Lower leg skin (tissue), 4 donors: ENCODE measurements around the gene TDRD6. TPM values are rescaled to one million over a fixed set of nuclear protein-coding genes. Genes with fewer than 3 reads are reported as not detected.

ENCODE experiments used
- DNase-seq, 2 donors: peaks; one replicate each; pipeline ENCODE4 v3.0.0-alpha.2; 2019; ENCODE audit warnings: low spot score in 2 of 2
- H3K4me3 ChIP-seq: fragments of 200-600 bp; sonication (generic); 2 replicates; pipeline ENCODE4 v1.5.1; 2017; ENCODE audit warnings: mild to moderate bottlenecking, low read depth; ENCODE audit not compliant: poor library complexity, severe bottlenecking
- POLR2A ChIP-seq, 2 donors: fragments of 450-650 bp; IDR thresholded peaks; one replicate each; pipeline ENCODE4 v1.6.1; 2016 to 2017; ENCODE audit warnings: antibody characterized with exemption in 2 of 2, mild to moderate bottlenecking in 1 of 2, moderate library complexity in 1 of 2
- WGBS, 2 donors: methylation state at CpG; one replicate each; pipeline ENCODE4 v1.1.5; 2018; 5-methylcytosine and 5-hydroxymethylcytosine counted together
- intact Hi-C: fragments of 100-400 bp; cut with DNase I; formaldehyde crosslinking; loops from one replicate; pipeline ENCODE4 v1.15.0; 2023; ENCODE audit warnings: low total_unique reads
- total RNA-seq, 4 donors: library from RNA; depleted of rRNA; stranded (reverse); fragments of >200 nt; gene quantifications; one replicate each; pipeline ENCODE4 v1.1.0, GENCODE V29; 2016
- TF ChIP-seq, protein P1 (sequence below), 3 donors: fragments of 450-650 bp; IDR thresholded peaks; one replicate each; pipeline ENCODE4 v1.5.1; 2016; ENCODE audit warnings: antibody characterized with exemption in 3 of 3, mild to moderate bottlenecking in 3 of 3, moderate library complexity in 2 of 3

The TDRD6 gene
- total RNA-seq, 4 donors from 2014 or later = 0.21 to 0.59 (median 0.32) TPM

DNA sequence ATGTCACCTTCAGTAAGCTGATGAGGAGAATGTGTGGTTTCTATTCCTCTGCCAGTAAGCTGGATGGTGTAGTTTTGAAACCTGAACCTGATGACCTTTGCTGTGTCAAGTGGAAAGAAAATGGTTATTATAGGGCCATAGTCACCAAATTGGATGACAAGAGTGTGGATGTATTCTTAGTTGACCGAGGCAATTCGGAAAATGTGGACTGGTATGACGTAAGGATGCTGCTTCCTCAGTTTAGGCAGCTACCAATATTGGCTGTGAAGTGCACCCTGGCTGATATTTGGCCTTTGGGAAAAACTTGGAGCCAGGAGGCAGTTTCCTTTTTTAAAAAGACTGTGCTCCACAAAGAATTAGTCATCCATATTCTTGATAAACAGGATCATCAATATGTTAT lies 2.0 kb downstream of the TDRD6 start:
- 67 to 73% methylated on average over 3 of the region's 3 CpGs for WGBS, 2 donors
- intact Hi-C loops = no loop called here
- H3K4me3 ChIP-seq = no peak overlapping the region
- TF ChIP-seq, protein P1, sequence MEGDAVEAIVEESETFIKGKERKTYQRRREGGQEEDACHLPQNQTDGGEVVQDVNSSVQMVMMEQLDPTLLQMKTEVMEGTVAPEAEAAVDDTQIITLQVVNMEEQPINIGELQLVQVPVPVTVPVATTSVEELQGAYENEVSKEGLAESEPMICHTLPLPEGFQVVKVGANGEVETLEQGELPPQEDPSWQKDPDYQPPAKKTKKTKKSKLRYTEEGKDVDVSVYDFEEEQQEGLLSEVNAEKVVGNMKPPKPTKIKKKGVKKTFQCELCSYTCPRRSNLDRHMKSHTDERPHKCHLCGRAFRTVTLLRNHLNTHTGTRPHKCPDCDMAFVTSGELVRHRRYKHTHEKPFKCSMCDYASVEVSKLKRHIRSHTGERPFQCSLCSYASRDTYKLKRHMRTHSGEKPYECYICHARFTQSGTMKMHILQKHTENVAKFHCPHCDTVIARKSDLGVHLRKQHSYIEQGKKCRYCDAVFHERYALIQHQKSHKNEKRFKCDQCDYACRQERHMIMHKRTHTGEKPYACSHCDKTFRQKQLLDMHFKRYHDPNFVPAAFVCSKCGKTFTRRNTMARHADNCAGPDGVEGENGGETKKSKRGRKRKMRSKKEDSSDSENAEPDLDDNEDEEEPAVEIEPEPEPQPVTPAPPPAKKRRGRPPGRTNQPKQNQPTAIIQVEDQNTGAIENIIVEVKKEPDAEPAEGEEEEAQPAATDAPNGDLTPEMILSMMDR (IDR thresholded peaks at IDR 0.05) = no peak
- TF ChIP-seq POLR2A (IDR thresholded peaks at IDR 0.05) = no peak
- DNase-seq = no peak

DNA sequence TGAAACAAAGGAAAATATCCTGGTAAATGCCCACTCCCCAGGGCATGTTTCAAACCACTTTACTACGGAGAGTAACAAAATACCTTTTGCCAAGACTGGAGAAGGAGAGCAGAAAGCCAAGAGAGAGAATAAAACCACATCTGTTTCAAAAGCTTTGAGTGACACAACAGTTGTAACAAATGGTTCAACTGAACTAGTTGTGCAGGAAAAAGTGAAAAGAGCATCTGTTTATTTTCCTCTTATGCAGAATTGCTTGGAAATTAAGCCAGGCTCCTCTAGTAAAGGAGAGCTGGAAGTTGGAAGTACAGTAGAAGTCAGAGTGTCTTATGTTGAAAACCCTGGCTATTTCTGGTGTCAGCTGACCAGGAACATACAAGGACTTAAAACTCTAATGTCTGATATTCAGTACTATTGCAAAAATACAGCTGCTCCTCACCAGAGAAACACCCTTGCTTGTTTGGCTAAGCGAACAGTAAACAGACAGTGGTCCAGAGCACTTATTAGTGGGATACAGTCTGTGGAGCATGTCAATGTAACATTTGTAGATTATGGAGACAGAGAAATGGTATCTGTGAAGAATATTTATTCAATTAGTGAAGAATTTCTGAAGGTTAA lies 2.6 kb downstream of the TDRD6 start:
- intact Hi-C loops = no loop called here
- DNase-seq = no peak
- no peak overlapping the region for H3K4me3 ChIP-seq
- no peak for TF ChIP-seq POLR2A (IDR thresholded peaks at IDR 0.05)
- TF ChIP-seq, protein P1 (IDR thresholded peaks at IDR 0.05) = no peak
- WGBS, 2 donors = 55 to 63% methylated on average over 2 of the region's 2 CpGs

DNA sequence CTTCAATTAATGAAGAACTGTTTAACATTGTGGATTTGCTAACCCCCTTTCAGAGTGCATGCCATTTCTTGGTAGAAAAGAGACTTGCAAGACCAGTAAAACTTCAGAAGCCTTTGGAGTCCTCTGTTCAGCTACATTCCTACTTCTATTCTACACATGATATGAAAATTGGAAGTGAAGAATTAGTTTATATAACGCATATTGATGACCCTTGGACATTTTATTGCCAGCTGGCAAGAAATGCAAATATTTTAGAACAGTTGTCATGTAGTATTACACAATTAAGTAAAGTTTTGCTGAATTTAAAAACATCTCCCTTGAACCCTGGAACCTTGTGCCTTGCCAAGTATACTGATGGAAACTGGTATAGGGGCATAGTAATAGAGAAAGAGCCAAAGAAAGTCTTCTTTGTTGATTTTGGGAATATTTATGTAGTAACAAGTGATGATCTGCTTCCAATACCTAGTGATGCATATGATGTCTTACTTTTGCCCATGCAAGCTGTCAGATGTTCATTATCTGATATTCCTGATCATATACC lies 3.3 kb downstream of the TDRD6 start:
- intact Hi-C loops = no loop called here
- DNase-seq = no peak
- TF ChIP-seq, protein P1 (IDR thresholded peaks at IDR 0.05) = no peak
- TF ChIP-seq POLR2A (IDR thresholded peaks at IDR 0.05) = no peak
- 29 to 40% methylated on average over 1 of the region's 1 CpG for WGBS, 2 donors
- H3K4me3 ChIP-seq = no peak overlapping the region

DNA sequence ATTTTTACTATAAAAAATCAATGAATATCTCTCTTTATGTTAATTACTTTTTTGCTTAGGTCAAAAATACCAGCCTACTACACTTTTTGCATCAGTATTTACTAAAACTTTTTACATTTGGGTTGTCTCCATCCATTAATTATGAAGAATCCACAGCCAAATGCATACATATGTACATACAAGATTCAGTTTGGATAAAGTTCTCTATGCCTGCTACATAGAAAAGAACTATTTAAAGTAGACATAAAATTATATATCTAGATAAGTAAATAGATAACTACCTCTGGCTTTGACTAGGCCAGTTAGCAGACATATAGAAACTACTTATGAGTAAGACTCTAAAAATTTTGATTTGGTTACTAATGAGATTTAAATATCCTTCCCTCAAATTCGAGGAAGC lies 12.3 kb downstream of the TDRD6 start:
- TF ChIP-seq, protein P1 (IDR thresholded peaks at IDR 0.05) = no peak
- no peak for TF ChIP-seq POLR2A (IDR thresholded peaks at IDR 0.05)
- H3K4me3 ChIP-seq = no peak overlapping the region
- intact Hi-C loops = no loop called here
- no peak for DNase-seq
- 56 to 57% methylated on average over 1 of the region's 1 CpG for WGBS, 2 donors

DNA sequence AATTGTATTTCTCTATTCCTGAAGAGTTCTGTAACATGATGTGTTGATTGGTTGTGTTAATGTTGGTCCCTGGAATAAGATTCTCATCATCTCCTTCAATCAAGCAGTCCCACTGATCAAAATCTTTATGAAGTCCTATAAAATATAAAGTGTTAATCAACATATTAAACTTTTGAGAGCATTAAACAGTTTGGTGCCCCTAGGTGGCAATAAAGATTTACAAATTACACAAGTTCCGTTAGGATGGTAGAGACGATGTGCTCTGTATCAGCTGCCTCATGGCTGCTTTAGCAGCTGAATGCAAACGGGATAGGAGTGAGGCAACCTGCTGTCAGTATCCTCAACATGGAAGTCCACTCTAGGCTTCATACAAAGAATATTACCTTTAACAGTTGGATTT lies 16.9 kb downstream of the TDRD6 start:
- TF ChIP-seq POLR2A (IDR thresholded peaks at IDR 0.05) = no peak
- TF ChIP-seq, protein P1 (IDR thresholded peaks at IDR 0.05) = no peak
- 4 to 8% methylated on average over 3 of the region's 3 CpGs for WGBS, 2 donors
- DNase-seq = no peak
- intact Hi-C loops = no loop called here
- no peak overlapping the region for H3K4me3 ChIP-seq

DNA sequence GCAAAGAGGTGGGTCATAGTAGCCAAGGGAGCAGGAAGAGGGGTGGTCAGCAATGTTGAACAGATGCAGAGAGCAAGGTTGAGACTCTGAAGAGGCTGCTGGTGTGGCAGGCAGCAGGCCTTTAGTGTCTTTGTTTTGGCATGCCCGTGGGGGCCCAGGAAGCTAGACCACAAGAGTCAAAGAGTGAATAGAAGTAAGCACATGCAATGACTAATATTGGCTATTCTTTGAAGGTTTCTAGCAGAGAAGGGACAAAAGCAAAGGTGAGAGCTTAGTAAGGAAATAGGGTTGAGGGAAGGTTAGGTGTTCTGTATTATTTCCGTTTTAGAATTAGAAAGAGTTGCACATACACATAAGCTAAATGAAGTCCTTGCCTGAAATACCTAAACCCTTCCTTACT lies 18.8 kb downstream of the TDRD6 start:
- no peak overlapping the region for H3K4me3 ChIP-seq
- TF ChIP-seq POLR2A (IDR thresholded peaks at IDR 0.05) = no peak
- TF ChIP-seq, protein P1 (IDR thresholded peaks at IDR 0.05) = no peak
- no peak for DNase-seq
- intact Hi-C loops = no loop called here
- 88 to 93% methylated on average over 2 of the region's 2 CpGs for WGBS, 2 donors
